Activated CD4-positive, alpha-beta memory T cell treated with anti-CD3 and anti-CD28 coated beads, Interleukin-2, amount 10 ng/mL, durations not matched to agents 7 days and 5 days (primary cell): Measurements from ENCODE around the gene MTREX. TPM values are rescaled to one million over a fixed set of nuclear protein-coding genes. Genes with fewer than 3 reads are reported as not detected.

ENCODE experiments used
- CTCF ChIA-PET: fragments of 350-600 bp; sonication (Branson Sonifier 250); formaldehyde crosslinking; loops from one replicate; lab custom pipeline; 2021; ENCODE audit warnings: antibody characterized with exemption, inconsistent platforms; lab: Charles Lee
- POLR2A ChIA-PET: fragments of 350-600 bp; sonication (Branson Sonifier 250); formaldehyde crosslinking; loops from one replicate; lab custom pipeline; 2021; ENCODE audit warnings: antibody characterized with exemption; lab: Charles Lee
- DNase-seq: peaks from one replicate; pipeline ENCODE4 v3.0.0-alpha.2; 2020
- H3K27ac Mint-ChIP-seq: one replicate; pipeline ENCODE4 v1.8.0; 2021; ENCODE audit warnings: mild to moderate bottlenecking, mixed read lengths
- H3K27me3 Mint-ChIP-seq: one replicate; pipeline ENCODE4 v1.8.0; 2021; ENCODE audit warnings: mixed read lengths
- H3K36me3 Mint-ChIP-seq: one replicate; pipeline ENCODE4 v1.8.0; 2021; ENCODE audit warnings: low read depth, mixed read lengths
- H3K4me1 Mint-ChIP-seq: one replicate; pipeline ENCODE4 v1.8.0; 2021; ENCODE audit warnings: mixed read lengths
- H3K4me3 Mint-ChIP-seq: one replicate; pipeline ENCODE4 v1.8.0; 2021; ENCODE audit warnings: mild to moderate bottlenecking, mixed read lengths
- H3K9me3 Mint-ChIP-seq: one replicate; pipeline ENCODE4 v1.8.0; 2021; ENCODE audit warnings: mixed read lengths
- total RNA-seq, 2 experiments: library from RNA; stranded (reverse); gene quantifications; one replicate each; pipeline ENCODE4 v1.2.3, GENCODE V29; 2021

MTREX gene
- total RNA-seq, 2 experiments from 2014 or later = 69.7 to 71.4 TPM

DNA sequence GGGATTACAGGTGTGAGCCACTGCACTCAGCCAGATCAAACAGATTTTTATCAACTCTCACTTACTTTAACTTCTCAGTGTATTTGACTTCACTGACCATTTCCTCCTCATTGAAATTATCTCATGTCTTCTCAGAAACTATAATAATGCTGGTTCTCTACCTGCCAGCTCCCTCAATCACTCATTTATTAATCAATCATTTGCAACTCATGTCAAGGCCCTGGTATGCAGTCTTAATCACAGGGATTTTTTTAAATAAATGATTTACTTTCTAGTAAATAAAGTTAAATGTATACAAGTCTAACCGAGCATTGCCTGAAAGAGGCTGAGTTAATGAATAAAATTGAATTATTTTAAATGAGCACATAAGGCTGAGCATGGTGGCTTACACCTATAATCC lies 163.7 kb downstream of the MTREX start:
- ChIA-PET POLR2A (no interaction called here), CTCF (no interaction called here)
- no peak overlapping the region for H3K4me3 Mint-ChIP-seq
- DNase-seq = no peak
- H3K9me3 Mint-ChIP-seq = no peaks in the 10 kb centered on the region
- H3K36me3 Mint-ChIP-seq = no peaks in the 10 kb centered on the region
- H3K27me3 Mint-ChIP-seq = no peaks in the 10 kb centered on the region
- no peaks in the 10 kb centered on the region for H3K4me1 Mint-ChIP-seq
- no peak overlapping the region for H3K27ac Mint-ChIP-seq

DNA sequence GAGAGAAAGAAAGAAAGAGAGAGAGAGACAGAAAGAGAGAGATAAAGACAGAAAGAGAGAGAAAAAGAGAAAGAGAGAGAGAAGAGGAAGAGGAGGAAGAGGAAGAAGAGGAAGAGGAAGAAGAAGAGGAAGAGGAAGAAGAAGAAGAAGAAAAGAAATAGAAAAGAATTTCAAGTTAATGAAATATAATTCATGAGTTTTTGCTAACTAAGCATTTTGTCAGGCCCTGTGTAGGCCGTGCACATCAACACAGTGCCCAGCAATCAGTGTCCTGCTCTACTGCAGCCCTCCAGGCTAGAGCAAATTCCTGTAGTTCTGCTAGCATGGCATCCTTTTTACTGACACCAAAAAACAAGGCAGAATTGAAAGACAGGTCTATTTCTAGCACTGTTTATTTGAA lies 164.9 kb downstream of the MTREX start:
- Mint-ChIP-seq H3K27me3 (no peaks in the 10 kb centered on the region), H3K9me3 (no peaks in the 10 kb centered on the region), H3K27ac (no peak overlapping the region), H3K4me3 (no peak overlapping the region), H3K4me1 (no peaks in the 10 kb centered on the region), H3K36me3 (no peaks in the 10 kb centered on the region)
- ChIA-PET POLR2A (no interaction called here), CTCF (interaction anchor here (0.6 kb wide), 1 partner anchor 635 kb away, joined by 3 read pairs; no protein-coding TSS in a partner anchor)
- DNase-seq = no peak

Other genes with a start within 250 kb of the MTREX start
- gene GZMA, start 205.3 kb upstream of the MTREX start, total RNA-seq = 1,000 to 10,000 TPM; 1,058 to 1,099 TPM
- not detected for gene GPX8, start 147.8 kb upstream of the MTREX start, total RNA-seq
- gene CDC20B, start 134.8 kb upstream of the MTREX start, total RNA-seq = under 1 TPM; 0.13 to 0.18 TPM
- not detected for gene MCIDAS, start 80.7 kb upstream of the MTREX start, total RNA-seq
- gene CCNO, start 74.4 kb upstream of the MTREX start, total RNA-seq = under 1 TPM in 1 of 2 experiments, not detected in 1; 0.15 TPM
- gene DHX29, start 295 bp upstream of the MTREX start, total RNA-seq = 10 to 100 TPM; 13.0 to 15.5 TPM
- 1 to 10 TPM; 8.9 to 9.0 TPM for gene PLPP1, start 227.0 kb downstream of the MTREX start, total RNA-seq